ENCODE measurements around the gene SAMD4B.

SAMD4B gene

GRCh38 chr19:39428283-39429112 is 86.3 kb downstream of the SAMD4B start:
- DNase-seq, result no peak

DNA sequence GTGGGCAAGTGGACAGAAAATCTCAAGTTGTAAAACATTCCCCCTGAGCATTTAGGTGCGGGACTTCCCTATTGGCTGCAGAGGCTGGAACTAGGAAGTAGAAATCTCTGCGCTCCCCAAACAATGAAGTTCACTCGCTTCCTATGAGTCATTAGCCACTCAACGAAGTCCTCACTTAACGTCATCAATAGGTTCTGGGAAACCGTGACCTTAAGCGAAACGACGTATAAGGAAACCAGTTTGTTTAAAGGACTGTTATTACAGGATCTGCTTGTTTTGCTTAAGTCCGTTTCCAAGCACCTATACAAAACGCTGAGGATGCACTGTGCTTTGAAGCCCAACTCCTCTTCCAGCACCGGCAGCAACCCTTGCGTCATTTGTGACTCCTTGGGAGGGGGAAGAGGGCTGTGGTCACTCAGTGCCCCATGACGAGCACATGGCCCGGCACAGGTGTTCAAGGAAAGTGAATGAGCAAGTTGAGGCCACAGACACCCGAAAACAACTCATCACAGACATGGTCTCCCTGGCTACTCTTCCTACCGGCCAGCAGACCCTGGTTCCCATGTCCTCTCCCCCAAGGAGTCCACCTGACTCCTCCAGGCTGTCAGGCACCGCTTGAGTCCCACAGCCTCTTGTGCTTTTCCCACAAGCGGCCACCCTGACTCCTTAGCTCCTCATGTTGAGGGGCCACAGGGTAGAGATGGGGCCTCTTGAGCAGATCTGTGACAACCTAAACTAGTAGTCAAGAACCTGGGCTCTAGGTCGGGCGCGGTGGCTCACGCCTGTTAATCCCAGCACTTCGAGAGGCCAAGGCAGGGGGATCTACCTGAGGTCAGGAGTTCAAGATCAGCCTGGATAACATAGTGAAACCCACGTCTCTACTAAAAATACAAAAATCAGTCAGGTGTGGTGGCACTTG is 88.7 kb downstream of the SAMD4B start:
- DNase-seq, result peak; percentile 72 to 79

DNA sequence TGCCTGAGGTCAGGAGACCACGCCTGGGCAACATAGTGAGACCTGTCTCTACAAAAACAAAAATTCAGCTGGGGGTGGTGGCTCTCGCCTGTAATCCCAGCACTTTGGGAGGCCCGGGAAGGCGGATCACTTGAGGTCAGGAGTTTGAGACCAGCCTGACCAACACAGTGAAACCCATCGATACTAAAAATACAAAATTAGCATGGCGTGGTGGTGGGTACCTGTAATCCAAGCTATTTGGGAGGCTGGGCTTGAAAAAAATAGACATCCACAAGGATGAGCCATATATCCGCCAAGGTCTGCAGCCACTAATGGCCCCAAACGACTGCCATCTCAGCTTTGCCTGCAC is 90.4 kb downstream of the SAMD4B start:
- no peak for DNase-seq

- no peak for DNase-seq
Observed at GRCh38 chr19:39433480-39434079, 91.4 kb downstream of the SAMD4B start.

GRCh38 chr19:39434123-39435076 is 92.2 kb downstream of the SAMD4B start:
- no peak for DNase-seq
